PC-9 (cell line): ENCODE data around the gene ACTR8. TPM values are rescaled to one million over a fixed set of nuclear protein-coding genes. Genes with fewer than 3 reads are reported as not detected.

Experiments used
- BruUV-seq: library from RNA; stranded (reverse); fragments of 400-500 nt; replicated peaks from 2 replicates; lab custom pipeline; 2021; lab: Mats Ljungman, UMichigan
- CTCF ChIA-PET: fragments of 300-600 bp; sonication (Branson Sonifier 250); formaldehyde crosslinking; loops from one replicate; lab custom pipeline; 2022; ENCODE audit warnings: antibody characterized with exemption; lab: Charles Lee
- POLR2A ChIA-PET: fragments of 300-600 bp; sonication (Branson Sonifier 250); formaldehyde crosslinking; loops from one replicate; lab custom pipeline; 2022; ENCODE audit warnings: antibody characterized with exemption; ENCODE audit not compliant: unreplicated experiment; lab: Charles Lee
- DNase-seq, 2 experiments: peaks; one replicate each; pipeline versions ENCODE4 v3.0.0 to v3.0.0-alpha.2; 2015 to 2022; ENCODE audit warnings: mixed read lengths in 1 of 2
- H2AFZ ChIP-seq: fragments of 200-600 bp; sonication (generic); 2 replicates; pipeline ENCODE4 v1.8.1; 2017; ENCODE audit warnings: antibody characterized with exemption
- H3F3A ChIP-seq: fragments of 200-600 bp; sonication (generic); 2 replicates; pipeline ENCODE4 v1.8.1; 2017; ENCODE audit warnings: antibody characterized with exemption, mild to moderate bottlenecking, low read depth; ENCODE audit not compliant: insufficient read depth
- H3K27ac ChIP-seq: fragments of 200-600 bp; sonication (generic); 2 replicates; pipeline ENCODE4 v1.6.1; 2016; ENCODE audit warnings: mixed run types
- H3K27me3 ChIP-seq: fragments of 200-600 bp; sonication (generic); 2 replicates; pipeline ENCODE4 v1.6.1; 2016; ENCODE audit warnings: low read depth, mixed run types; ENCODE audit not compliant: insufficient read depth
- H3K36me3 ChIP-seq: fragments of 200-600 bp; sonication (generic); 2 replicates; pipeline ENCODE4 v1.6.1; 2016; ENCODE audit warnings: low read depth, mixed run types
- H3K4me1 ChIP-seq: fragments of 200-600 bp; sonication (generic); replicated peaks from 2 replicates; pipeline ENCODE4 v1.6.1; 2016; ENCODE audit warnings: mixed run types; ENCODE audit not compliant: insufficient read depth
- H3K4me2 ChIP-seq: fragments of 200-600 bp; sonication (generic); 2 replicates; pipeline ENCODE4 v1.6.1; 2017; ENCODE audit warnings: mixed run types
- H3K4me3 ChIP-seq: fragments of 200-600 bp; sonication (generic); 2 replicates; pipeline ENCODE4 v1.6.1; 2016; ENCODE audit warnings: mixed run types
- H3K79me2 ChIP-seq: fragments of 200-600 bp; sonication (generic); 2 replicates; pipeline ENCODE4 v1.6.1; 2017; ENCODE audit warnings: low read depth, mixed run types
- H3K9me2 ChIP-seq: fragments of 200-600 bp; sonication (generic); 2 replicates; pipeline ENCODE4 v1.8.1; 2017; ENCODE audit warnings: mild to moderate bottlenecking; ENCODE audit not compliant: insufficient read depth
- H3K9me3 ChIP-seq: fragments of 200-600 bp; sonication (generic); 2 replicates; pipeline ENCODE4 v1.8.1; 2016; ENCODE audit warnings: low read depth; ENCODE audit not compliant: insufficient read depth
- H4K20me1 ChIP-seq: fragments of 200-600 bp; sonication (generic); 2 replicates; pipeline ENCODE4 v1.8.1; 2017; ENCODE audit not compliant: insufficient read depth
- CTCF ChIP-seq: fragments of 200-600 bp; sonication (generic); conservative IDR thresholded peaks from 2 replicates; pipeline ENCODE4 v1.6.1; 2017; ENCODE audit warnings: mixed run types, antibody characterized with exemption, mild to moderate bottlenecking, moderate library complexity
- EZH2 ChIP-seq: fragments of 200-600 bp; sonication (generic); IDR thresholded peaks from 2 replicates; pipeline ENCODE4 v1.8.0; 2017; ENCODE audit warnings: antibody characterized with exemption, low read depth
- intact Hi-C: fragments of 100-400 bp; cut with micrococcal nuclease; formaldehyde crosslinking; loops from one replicate; pipeline ENCODE4 v1.10.0; 2022; ENCODE audit not compliant: unreplicated experiment
- total RNA-seq: library from RNA; stranded (reverse); gene quantifications from 2 replicates; pipeline ENCODE4 v1.2.3, GENCODE V29; 2021

Gene ACTR8
- total RNA-seq, 1 experiment from 2014 or later: 25.5 TPM

GRCh38 chr3:53820084-53820483, 61.9 kb downstream of the ACTR8 start:
- Histone ChIP-seq H3F3A (no peaks in the 10 kb centered on the region), H3K4me3 (no peak overlapping the region), H3K9me2 (no peaks in the 10 kb centered on the region), H3K27ac (no peak overlapping the region), H3K27me3 (peaks cover 72% of the 10 kb centered on the region), H4K20me1 (no peaks in the 10 kb centered on the region), H3K4me2 (no peak overlapping the region), H3K9me3 (no peaks in the 10 kb centered on the region), H3K79me2 (no peaks in the 10 kb centered on the region), H3K36me3 (no peaks in the 10 kb centered on the region), H2AFZ (no peak overlapping the region), H3K4me1 (no peaks in the 10 kb centered on the region)
- BruUV-seq: no TSS peak
- no peak for TF ChIP-seq CTCF
- TF ChIP-seq EZH2: no peak
- ChIA-PET POLR2A (no interaction called here), CTCF (no interaction called here)
- intact Hi-C loops: no loop called here
- DNase-seq: no peak

DNA sequence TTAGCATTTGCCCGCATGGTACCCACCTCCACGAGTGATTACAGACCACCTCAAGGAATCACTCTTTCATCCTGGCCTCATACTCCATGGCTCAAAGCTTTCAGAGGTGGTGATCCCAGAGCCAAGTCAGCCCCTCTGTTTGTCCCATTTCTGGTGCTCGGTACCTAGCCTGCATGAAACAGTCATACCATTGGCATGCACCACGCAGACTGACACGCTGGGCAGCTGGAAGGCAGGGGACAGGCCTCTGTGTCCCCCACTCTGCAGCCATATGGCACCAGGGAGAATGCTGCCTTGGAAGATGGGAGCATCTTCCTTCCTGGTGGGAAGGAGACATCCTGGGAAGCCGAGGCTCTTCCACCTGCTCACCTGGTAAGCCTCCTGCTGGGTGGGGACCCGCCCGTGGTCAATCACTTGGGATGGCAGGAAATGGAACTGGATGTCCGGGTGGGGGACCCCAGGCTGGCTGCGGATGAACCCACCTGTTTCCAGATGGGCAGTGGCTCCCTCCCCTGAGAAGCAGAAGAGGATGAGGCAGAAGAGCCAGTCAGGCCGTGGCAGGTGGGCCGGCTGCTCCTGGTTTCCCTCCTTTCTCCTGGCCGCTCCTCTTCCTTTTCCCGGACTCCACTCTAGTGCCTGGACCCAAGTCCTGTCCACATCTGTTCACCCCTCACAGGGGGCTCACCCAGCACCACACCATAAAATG, 62.6 kb downstream of the ACTR8 start:
- Histone ChIP-seq H3K4me1 (no peaks in the 10 kb centered on the region), H3K4me2 (no peak overlapping the region), H3K9me2 (no peaks in the 10 kb centered on the region), H3F3A (no peaks in the 10 kb centered on the region), H2AFZ (no peak overlapping the region), H3K36me3 (no peaks in the 10 kb centered on the region), H3K27me3 (peaks cover 75% of the 10 kb centered on the region), H3K9me3 (no peaks in the 10 kb centered on the region), H3K79me2 (no peaks in the 10 kb centered on the region), H3K27ac (no peak overlapping the region), H3K4me3 (no peak overlapping the region), H4K20me1 (no peaks in the 10 kb centered on the region)
- ChIA-PET CTCF (no interaction called here), POLR2A (no interaction called here)
- no peak for DNase-seq
- TF ChIP-seq EZH2: no peak
- intact Hi-C loops: no loop called here
- no TSS peak for BruUV-seq

DNA sequence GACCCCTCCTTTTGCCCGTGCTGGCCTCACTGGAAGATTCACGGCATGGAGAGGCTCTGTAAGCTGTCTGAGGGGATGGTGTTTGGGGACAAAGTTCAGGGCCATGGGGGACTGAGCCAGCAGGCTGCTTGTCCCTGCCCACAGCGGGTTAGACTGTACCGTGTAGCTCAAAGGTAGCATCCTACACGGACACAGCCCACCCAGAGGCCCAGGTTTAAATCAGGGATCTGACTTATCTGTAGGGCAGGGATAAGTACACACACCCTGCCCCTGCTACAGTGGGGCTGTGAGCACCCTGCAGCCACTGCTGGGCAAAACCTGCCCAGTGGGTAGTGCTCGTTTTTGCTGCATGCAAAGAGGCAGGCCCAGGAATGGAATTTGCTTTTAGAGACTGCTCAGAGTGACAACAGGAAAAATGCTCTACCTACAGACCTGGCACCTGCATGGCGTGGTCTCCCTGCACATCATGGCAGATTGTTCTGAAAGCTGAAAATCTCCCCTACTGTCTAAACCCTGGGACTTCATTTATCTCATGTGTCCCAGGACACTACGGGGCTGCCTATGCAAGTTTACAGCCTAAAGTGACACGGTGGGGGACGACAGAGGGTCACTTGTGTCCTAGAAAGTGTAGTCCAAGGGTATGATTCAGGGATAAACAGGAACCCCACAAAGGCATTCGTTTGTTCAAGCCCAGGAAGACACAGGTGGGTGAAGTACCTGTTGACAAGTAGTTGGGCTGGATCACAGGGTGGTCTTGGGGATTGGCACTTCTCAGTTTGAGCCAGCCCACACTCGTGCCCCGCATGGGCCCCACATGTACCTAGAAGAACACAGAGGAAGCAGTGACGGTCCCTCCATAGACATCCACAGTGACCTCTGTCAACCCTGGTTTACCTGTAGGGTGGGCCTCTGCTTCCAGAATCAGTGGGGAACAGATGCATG, 63.5 kb downstream of the ACTR8 start:
- POLR2A ChIA-PET: no interaction called here
- H3K27ac ChIP-seq: no peak overlapping the region
- peaks cover 83% of the 10 kb centered on the region for H3K27me3 ChIP-seq
- no TSS peak for BruUV-seq
- no peaks in the 10 kb centered on the region for H3K9me2 ChIP-seq
- no peaks in the 10 kb centered on the region for H3K9me3 ChIP-seq
- no peaks in the 10 kb centered on the region for H3K4me1 ChIP-seq
- H3K4me2 ChIP-seq: no peak overlapping the region
- H3K36me3 ChIP-seq: no peaks in the 10 kb centered on the region
- DNase-seq: no peak
- H4K20me1 ChIP-seq: no peaks in the 10 kb centered on the region
- H3F3A ChIP-seq: no peaks in the 10 kb centered on the region
- no peak overlapping the region for H2AFZ ChIP-seq
- TF ChIP-seq CTCF: no peak
- TF ChIP-seq EZH2: no peak
- H3K79me2 ChIP-seq: no peaks in the 10 kb centered on the region
- CTCF ChIA-PET: no interaction called here
- intact Hi-C loops: no loop called here
- no peak overlapping the region for H3K4me3 ChIP-seq
